ENCODE measurements around the gene COBL.

DNA sequence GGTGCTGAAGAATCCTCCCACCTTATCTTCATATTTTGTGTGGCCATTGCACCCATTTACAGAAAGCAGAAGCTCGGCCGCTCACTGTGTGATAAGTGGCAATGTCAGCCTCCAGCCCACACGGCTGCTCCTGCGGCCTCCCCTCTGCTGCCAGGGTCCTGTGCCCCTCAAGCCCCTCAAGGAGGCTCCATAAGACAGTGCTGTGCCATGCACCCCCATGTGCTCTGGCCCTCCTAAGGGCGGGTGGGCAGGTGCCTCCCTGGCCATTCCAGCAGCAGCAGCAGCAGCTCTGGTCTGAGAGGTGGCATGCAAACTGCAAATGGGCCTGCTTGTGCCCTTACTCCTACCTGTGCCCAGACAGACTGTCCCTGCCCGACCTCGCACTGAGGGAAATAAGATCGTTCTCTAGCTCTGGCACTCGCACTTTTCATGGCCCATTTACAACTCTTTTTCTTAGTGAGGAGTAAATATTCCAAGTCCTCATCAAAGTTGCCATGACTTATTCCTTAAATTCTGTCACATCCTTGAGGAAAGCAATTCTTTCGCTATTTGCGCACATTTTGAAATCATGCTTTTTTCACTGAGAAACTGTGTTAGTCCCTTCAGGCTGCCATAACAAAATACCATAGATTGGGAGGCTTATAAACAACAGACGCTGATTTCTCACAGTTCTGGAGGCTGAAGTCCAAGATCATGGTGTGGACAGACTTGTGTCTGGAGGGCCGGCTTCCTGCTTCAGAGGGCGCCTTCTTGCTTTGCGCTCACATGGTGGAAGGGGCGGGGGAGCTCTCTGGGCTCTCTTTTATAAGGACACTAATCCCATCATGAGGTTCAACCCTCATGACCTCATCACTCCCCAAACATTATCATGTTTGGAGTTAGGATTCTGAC, 187.8 kb downstream of the COBL start:
- TF ChIP-seq POLR2A (IDR thresholded peaks at IDR 0.05) = no peak
- TF ChIP-seq, protein P1, sequence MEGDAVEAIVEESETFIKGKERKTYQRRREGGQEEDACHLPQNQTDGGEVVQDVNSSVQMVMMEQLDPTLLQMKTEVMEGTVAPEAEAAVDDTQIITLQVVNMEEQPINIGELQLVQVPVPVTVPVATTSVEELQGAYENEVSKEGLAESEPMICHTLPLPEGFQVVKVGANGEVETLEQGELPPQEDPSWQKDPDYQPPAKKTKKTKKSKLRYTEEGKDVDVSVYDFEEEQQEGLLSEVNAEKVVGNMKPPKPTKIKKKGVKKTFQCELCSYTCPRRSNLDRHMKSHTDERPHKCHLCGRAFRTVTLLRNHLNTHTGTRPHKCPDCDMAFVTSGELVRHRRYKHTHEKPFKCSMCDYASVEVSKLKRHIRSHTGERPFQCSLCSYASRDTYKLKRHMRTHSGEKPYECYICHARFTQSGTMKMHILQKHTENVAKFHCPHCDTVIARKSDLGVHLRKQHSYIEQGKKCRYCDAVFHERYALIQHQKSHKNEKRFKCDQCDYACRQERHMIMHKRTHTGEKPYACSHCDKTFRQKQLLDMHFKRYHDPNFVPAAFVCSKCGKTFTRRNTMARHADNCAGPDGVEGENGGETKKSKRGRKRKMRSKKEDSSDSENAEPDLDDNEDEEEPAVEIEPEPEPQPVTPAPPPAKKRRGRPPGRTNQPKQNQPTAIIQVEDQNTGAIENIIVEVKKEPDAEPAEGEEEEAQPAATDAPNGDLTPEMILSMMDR (IDR thresholded peaks at IDR 0.05) = no peak

Measured in adrenal gland (tissue), 5 donors.